Transverse colon (tissue), 4 donors: Measurements from ENCODE around the gene CSTA. TPM values are rescaled to one million over a fixed set of nuclear protein-coding genes. Genes with fewer than 3 reads are reported as not detected.

Experiments
- DNase-seq: peaks from one replicate; pipeline ENCODE4 v3.0.0-alpha.2; 2019
- H3K27ac ChIP-seq, 4 donors: fragments of 200-600 bp; sonication (generic); 2 replicates each; pipeline ENCODE4 v1.5.1; 2016 to 2018; ENCODE audit warnings: inconsistent platforms in 4 of 4
- H3K27me3 ChIP-seq: fragments of 200-600 bp; sonication (generic); 2 replicates; pipeline ENCODE4 v1.5.1; 2017; ENCODE audit warnings: inconsistent platforms
- H3K36me3 ChIP-seq, 4 donors: fragments of 200-600 bp; sonication (generic); 2 replicates each; pipeline ENCODE4 v1.5.1; 2017 to 2019; ENCODE audit warnings: inconsistent platforms in 4 of 4
- H3K4me1 ChIP-seq, 4 donors: fragments of 200-600 bp; sonication (generic); 2 replicates each; pipeline ENCODE4 v1.5.1; 2017 to 2020; ENCODE audit warnings: inconsistent platforms in 4 of 4
- H3K4me3 ChIP-seq, 4 donors: fragments of 200-600 bp; sonication (generic); 1 replicate in 1 of 4; 2 replicates in 3 of 4; pipeline versions ENCODE4 v1.5.1 to v1.6.1; 2017 to 2019; ENCODE audit warnings: inconsistent platforms in 4 of 4
- H3K9me3 ChIP-seq, 2 donors: fragments of 200-600 bp; sonication (generic); 2 replicates each; pipeline ENCODE4 v1.5.1; 2017 to 2019; ENCODE audit warnings: inconsistent platforms in 2 of 2
- EP300 ChIP-seq: sonication (generic); formaldehyde crosslinking; IDR thresholded peaks from one replicate; pipeline ENCODE4 v1.6.1; 2017; ENCODE audit warnings: antibody characterized with exemption, low read depth
- POLR2A ChIP-seq: fragments of 450-650 bp; IDR thresholded peaks from one replicate; pipeline ENCODE4 v1.6.1; 2016; ENCODE audit warnings: antibody characterized with exemption, mild to moderate bottlenecking, moderate library complexity
- POLR2AphosphoS5 ChIP-seq, 3 donors: sonication (generic); formaldehyde crosslinking; IDR thresholded peaks; one replicate each; pipeline ENCODE4 v1.6.1; 2016; ENCODE audit warnings: antibody characterized with exemption in 3 of 3
- WGBS, 2 donors: methylation state at CpG; one replicate each; pipeline ENCODE4 v1.1.5; 2018; ENCODE audit warnings: low coverage in 1 of 2; 5-methylcytosine and 5-hydroxymethylcytosine counted together
- in situ Hi-C, 4 donors: fragments of 200-750 bp; cut with MboI; loops; one replicate each; pipeline versions ENCODE4 v1.15.0 to v1.15.1; 2017; ENCODE audit warnings: low sequenced_read_pairs in 3 of 4, low pct_ligation_motif_present in 1 of 4, low pct_unique_long_range_greater_than_20kb in 1 of 4
- intact Hi-C: fragments of 100-400 bp; cut with DNase I; formaldehyde crosslinking; loops from one replicate; pipeline ENCODE4 v1.15.1; 2023; ENCODE audit warnings: low total_unique reads
- total RNA-seq, 4 donors: library from RNA; depleted of rRNA; stranded (reverse); fragments of >200 nt; gene quantifications; one replicate each; pipeline ENCODE4 v1.1.0, GENCODE V29; 2016
- TF ChIP-seq, protein P1 (sequence below), 5 experiments: fragments of 200-600 bp in 3 of 5; fragments of 450-650 bp in 2 of 5; sonication (generic) in 3 of 5; IDR thresholded peaks; 1 replicate in 2 of 5; 2 replicates in 3 of 5; pipeline ENCODE4 v1.5.1; 2016 to 2017; ENCODE audit warnings: antibody characterized with exemption in 5 of 5, inconsistent platforms in 3 of 5, mild to moderate bottlenecking in 2 of 5, moderate library complexity in 1 of 5

Gene CSTA, protein sequence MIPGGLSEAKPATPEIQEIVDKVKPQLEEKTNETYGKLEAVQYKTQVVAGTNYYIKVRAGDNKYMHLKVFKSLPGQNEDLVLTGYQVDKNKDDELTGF
- total RNA-seq: 1 to 10 TPM in 1 of 4 donors, not detected in 3; 1.4 TPM

DNA sequence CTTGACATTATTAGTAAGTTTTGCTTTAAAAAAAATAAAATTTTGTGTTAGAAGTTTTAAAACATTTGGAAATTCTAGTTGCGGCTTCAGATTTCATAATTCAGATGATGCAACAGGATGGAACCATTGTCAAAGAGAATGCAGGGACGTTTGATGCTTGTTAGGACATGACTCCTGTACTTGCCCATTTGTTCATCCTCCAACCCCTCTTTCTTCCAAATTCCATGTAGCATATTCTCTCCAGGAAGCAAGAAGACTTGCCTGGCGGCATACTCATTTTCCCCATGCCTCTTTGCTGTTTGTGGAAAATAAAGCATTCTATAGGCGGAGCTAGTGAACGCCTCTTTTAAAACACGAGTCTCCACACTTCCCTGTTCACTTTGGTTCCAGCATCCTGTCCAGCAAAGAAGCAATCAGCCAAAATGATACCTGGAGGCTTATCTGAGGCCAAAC lies at the start of gene CSTA:
CSTA (plus strand) TSS at position 378 of the 453 bp plus-strand sequence; CDS start at position 423, 45 bp downstream.
- DNase-seq: no peak
- TF ChIP-seq POLR2AphosphoS5 (IDR thresholded peaks at IDR 0.05) (no peak), EP300 (no peak), POLR2A (no peak)
- TF ChIP-seq, protein P1, sequence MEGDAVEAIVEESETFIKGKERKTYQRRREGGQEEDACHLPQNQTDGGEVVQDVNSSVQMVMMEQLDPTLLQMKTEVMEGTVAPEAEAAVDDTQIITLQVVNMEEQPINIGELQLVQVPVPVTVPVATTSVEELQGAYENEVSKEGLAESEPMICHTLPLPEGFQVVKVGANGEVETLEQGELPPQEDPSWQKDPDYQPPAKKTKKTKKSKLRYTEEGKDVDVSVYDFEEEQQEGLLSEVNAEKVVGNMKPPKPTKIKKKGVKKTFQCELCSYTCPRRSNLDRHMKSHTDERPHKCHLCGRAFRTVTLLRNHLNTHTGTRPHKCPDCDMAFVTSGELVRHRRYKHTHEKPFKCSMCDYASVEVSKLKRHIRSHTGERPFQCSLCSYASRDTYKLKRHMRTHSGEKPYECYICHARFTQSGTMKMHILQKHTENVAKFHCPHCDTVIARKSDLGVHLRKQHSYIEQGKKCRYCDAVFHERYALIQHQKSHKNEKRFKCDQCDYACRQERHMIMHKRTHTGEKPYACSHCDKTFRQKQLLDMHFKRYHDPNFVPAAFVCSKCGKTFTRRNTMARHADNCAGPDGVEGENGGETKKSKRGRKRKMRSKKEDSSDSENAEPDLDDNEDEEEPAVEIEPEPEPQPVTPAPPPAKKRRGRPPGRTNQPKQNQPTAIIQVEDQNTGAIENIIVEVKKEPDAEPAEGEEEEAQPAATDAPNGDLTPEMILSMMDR (IDR thresholded peaks at IDR 0.05): no peak
- Histone ChIP-seq H3K4me1 (no peaks in the 10 kb centered on the region), H3K4me3 (no peak within 1 kb of the TSS), H3K27me3 (no peaks in the 10 kb centered on the region), H3K9me3 (no peaks in the 10 kb centered on the region), H3K27ac (no peak within 1 kb of the TSS), H3K36me3 (no peaks in the 10 kb centered on the region)
- in situ Hi-C loops: no loop called here
- intact Hi-C loops: no loop called here
- WGBS, 2 donors: 65 to 72% methylated on average over 3 to 6 of the region's 6 CpGs

DNA sequence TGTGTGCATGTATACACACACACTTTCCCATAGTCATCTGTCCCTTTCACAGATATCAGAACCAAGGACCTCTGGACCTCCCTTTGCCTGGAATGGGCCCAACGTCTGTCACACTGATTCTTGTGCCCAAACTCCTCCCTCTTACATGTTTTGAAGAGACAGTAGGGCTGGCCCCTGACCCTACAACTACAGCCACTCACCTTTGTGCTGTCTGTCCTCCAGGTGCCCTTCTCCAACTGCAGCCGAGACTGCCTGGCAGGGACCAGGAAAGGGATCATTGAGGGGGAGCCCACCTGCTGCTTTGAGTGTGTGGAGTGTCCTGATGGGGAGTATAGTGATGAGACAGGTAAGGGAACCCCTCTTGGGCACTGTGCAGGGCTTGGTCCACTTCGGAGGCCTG lies 43.2 kb upstream of the CSTA start:
- Histone ChIP-seq H3K36me3 (no peaks in the 10 kb centered on the region), H3K4me3 (no peak overlapping the region)
- WGBS, 2 donors: 75 to 79% methylated on average over 2 to 3 of the region's 3 CpGs

DNA sequence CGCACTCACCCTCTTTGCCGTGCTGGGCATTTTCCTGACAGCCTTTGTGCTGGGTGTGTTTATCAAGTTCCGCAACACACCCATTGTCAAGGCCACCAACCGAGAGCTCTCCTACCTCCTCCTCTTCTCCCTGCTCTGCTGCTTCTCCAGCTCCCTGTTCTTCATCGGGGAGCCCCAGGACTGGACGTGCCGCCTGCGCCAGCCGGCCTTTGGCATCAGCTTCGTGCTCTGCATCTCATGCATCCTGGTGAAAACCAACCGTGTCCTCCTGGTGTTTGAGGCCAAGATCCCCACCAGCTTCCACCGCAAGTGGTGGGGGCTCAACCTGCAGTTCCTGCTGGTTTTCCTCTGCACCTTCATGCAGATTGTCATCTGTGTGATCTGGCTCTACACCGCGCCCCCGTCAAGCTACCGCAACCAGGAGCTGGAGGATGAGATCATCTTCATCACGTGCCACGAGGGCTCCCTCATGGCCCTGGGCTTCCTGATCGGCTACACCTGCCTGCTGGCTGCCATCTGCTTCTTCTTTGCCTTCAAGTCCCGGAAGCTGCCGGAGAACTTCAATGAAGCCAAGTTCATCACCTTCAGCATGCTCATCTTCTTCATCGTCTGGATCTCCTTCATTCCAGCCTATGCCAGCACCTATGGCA lies 41.1 kb upstream of the CSTA start:
- no peak for DNase-seq
- no peaks in the 10 kb centered on the region for H3K36me3 ChIP-seq
- H3K27ac ChIP-seq: no peak overlapping the region
- no peak overlapping the region for H3K4me3 ChIP-seq
- intact Hi-C loops: no loop called here
- no peaks in the 10 kb centered on the region for H3K4me1 ChIP-seq
- in situ Hi-C loops: no loop called here
- WGBS, 2 donors: 91 to 95% methylated on average over 4 to 21 of the region's 22 CpGs
- H3K27me3 ChIP-seq: no peaks in the 10 kb centered on the region
- TF ChIP-seq, protein P1 (IDR thresholded peaks at IDR 0.05): no peak
- TF ChIP-seq POLR2AphosphoS5 (IDR thresholded peaks at IDR 0.05): no peak
- TF ChIP-seq EP300: no peak
- TF ChIP-seq POLR2A: no peak
- no peaks in the 10 kb centered on the region for H3K9me3 ChIP-seq

More for the DNA sequence above, 43.2 kb upstream of the CSTA start:
- Histone ChIP-seq H3K4me1 (no peaks in the 10 kb centered on the region), H3K9me3 (no peaks in the 10 kb centered on the region), H3K27ac (no peak overlapping the region), H3K27me3 (no peaks in the 10 kb centered on the region)
- DNase-seq: no peak
- TF ChIP-seq POLR2A (no peak), EP300 (no peak), POLR2AphosphoS5 (IDR thresholded peaks at IDR 0.05) (no peak)
- TF ChIP-seq, protein P1 (IDR thresholded peaks at IDR 0.05): no peak
- intact Hi-C loops: no loop called here
- in situ Hi-C loops: no loop called here

DNA sequence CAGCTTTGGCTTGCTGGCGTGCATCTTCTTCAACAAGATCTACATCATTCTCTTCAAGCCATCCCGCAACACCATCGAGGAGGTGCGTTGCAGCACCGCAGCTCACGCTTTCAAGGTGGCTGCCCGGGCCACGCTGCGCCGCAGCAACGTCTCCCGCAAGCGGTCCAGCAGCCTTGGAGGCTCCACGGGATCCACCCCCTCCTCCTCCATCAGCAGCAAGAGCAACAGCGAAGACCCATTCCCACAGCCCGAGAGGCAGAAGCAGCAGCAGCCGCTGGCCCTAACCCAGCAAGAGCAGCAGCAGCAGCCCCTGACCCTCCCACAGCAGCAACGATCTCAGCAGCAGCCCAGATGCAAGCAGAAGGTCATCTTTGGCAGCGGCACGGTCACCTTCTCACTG lies 40.6 kb upstream of the CSTA start:
- Histone ChIP-seq H3K9me3 (no peaks in the 10 kb centered on the region), H3K27me3 (no peaks in the 10 kb centered on the region), H3K4me3 (no peak overlapping the region), H3K27ac (no peak overlapping the region), H3K4me1 (no peaks in the 10 kb centered on the region), H3K36me3 (no peaks in the 10 kb centered on the region)
- 96 to 100% methylated on average over 2 to 19 of the region's 20 CpGs for WGBS, 2 donors
- DNase-seq: no peak
- in situ Hi-C loops (no loop called here), intact Hi-C loops (no loop called here)
- TF ChIP-seq POLR2AphosphoS5 (IDR thresholded peaks at IDR 0.05) (no peak), POLR2A (no peak)
